Astrocyte (in vitro differentiated cells and primary cell): ENCODE results near the gene FOXP3. TPM values are rescaled to one million over a fixed set of nuclear protein-coding genes. Genes with fewer than 3 reads are reported as not detected.
A peak's percentile ranks its signal among the peaks of the same experiment; 100 is the strongest.

ENCODE experiments used
- DNase-seq: peaks from one replicate; pipeline ENCODE4 v3.0.0-alpha.2; 2010; ENCODE audit warnings: low read depth
- FAIRE-seq: peaks from 2 replicates; lab custom pipeline; 2011; peaks lifted over from hg19 to GRCh38; lab: Jason Lieb, UNC
- H2AFZ ChIP-seq: 2 replicates; pipeline ENCODE4 v1.6.0; 2012; ENCODE audit warnings: low read depth, low read length, inconsistent platforms
- H3K27ac ChIP-seq: 2 replicates; pipeline ENCODE4 v1.5.1; 2011; ENCODE audit warnings: low read depth, low read length, inconsistent platforms
- H3K27me3 ChIP-seq: 2 replicates; pipeline ENCODE4 v1.6.0; 2011; ENCODE audit warnings: low read length, inconsistent platforms; ENCODE audit not compliant: insufficient read depth
- H3K36me3 ChIP-seq: 2 replicates; pipeline ENCODE4 v1.5.1; 2011; ENCODE audit warnings: low read length, inconsistent platforms; ENCODE audit not compliant: insufficient read depth
- H3K4me1 ChIP-seq: 2 replicates; pipeline ENCODE4 v1.5.1; 2011; ENCODE audit warnings: low read length, inconsistent platforms; ENCODE audit not compliant: insufficient read depth
- H3K4me2 ChIP-seq: 2 replicates; pipeline ENCODE4 v1.6.0; 2012; ENCODE audit warnings: low read length, inconsistent platforms
- H3K4me3 ChIP-seq: 2 replicates; pipeline ENCODE4 v1.5.1; 2011; ENCODE audit warnings: low read depth, mild to moderate bottlenecking, low read length, inconsistent platforms; ENCODE audit not compliant: insufficient read depth
- H3K79me2 ChIP-seq: 2 replicates; pipeline ENCODE4 v1.6.0; 2012; ENCODE audit warnings: mild to moderate bottlenecking, low read length, inconsistent platforms; ENCODE audit not compliant: insufficient read depth
- H3K9ac ChIP-seq: 2 replicates; pipeline ENCODE4 v1.6.0; 2012; ENCODE audit warnings: mild to moderate bottlenecking, low read length, inconsistent platforms
- H3K9me3 ChIP-seq: 2 replicates; pipeline ENCODE4 v1.5.1; 2012; ENCODE audit warnings: low read depth, mild to moderate bottlenecking, low read length, inconsistent platforms; ENCODE audit not compliant: insufficient read depth
- H4K20me1 ChIP-seq: 2 replicates; pipeline ENCODE4 v1.6.0; 2012; ENCODE audit warnings: low read length, inconsistent platforms; ENCODE audit not compliant: insufficient read depth
- H3K27ac Mint-ChIP-seq: one replicate; pipeline ENCODE4 v1.8.0; 2021; ENCODE audit warnings: mild to moderate bottlenecking, mixed read lengths; ENCODE audit not compliant: unreplicated experiment
- H3K27me3 Mint-ChIP-seq: one replicate; pipeline ENCODE4 v1.8.0; 2021; ENCODE audit warnings: low read depth, mixed read lengths; ENCODE audit not compliant: unreplicated experiment
- H3K36me3 Mint-ChIP-seq: one replicate; pipeline ENCODE4 v1.8.0; 2021; ENCODE audit warnings: low read depth, mixed read lengths; ENCODE audit not compliant: unreplicated experiment
- H3K4me1 Mint-ChIP-seq: one replicate; pipeline ENCODE4 v1.8.0; 2021; ENCODE audit warnings: low read depth, mixed read lengths; ENCODE audit not compliant: unreplicated experiment
- H3K4me3 Mint-ChIP-seq: one replicate; pipeline ENCODE4 v1.8.0; 2021; ENCODE audit warnings: mild to moderate bottlenecking, moderate library complexity, mixed read lengths; ENCODE audit not compliant: unreplicated experiment
- H3K9me3 Mint-ChIP-seq: one replicate; pipeline ENCODE4 v1.8.0; 2021; ENCODE audit warnings: mild to moderate bottlenecking, mixed read lengths; ENCODE audit not compliant: unreplicated experiment
- EZH2 ChIP-seq: IDR thresholded peaks from 2 replicates; pipeline ENCODE4 v1.6.1; 2012; ENCODE audit warnings: mild to moderate bottlenecking, low read length, inconsistent platforms; ENCODE audit not compliant: insufficient read depth
- total RNA-seq: library from RNA; stranded (reverse); gene quantifications from 2 replicates; pipeline ENCODE4 v1.2.1, GENCODE V29; 2021
- TF ChIP-seq, protein P1 (sequence below): IDR thresholded peaks from 2 replicates; pipeline ENCODE4 v1.5.1; 2011; ENCODE audit warnings: low read depth, mild to moderate bottlenecking, inconsistent platforms, low read length, moderate library complexity; ENCODE audit not compliant: insufficient read depth

FOXP3 gene
- total RNA-seq, 1 donor from 2014 or later: 0.09 TPM

DNA sequence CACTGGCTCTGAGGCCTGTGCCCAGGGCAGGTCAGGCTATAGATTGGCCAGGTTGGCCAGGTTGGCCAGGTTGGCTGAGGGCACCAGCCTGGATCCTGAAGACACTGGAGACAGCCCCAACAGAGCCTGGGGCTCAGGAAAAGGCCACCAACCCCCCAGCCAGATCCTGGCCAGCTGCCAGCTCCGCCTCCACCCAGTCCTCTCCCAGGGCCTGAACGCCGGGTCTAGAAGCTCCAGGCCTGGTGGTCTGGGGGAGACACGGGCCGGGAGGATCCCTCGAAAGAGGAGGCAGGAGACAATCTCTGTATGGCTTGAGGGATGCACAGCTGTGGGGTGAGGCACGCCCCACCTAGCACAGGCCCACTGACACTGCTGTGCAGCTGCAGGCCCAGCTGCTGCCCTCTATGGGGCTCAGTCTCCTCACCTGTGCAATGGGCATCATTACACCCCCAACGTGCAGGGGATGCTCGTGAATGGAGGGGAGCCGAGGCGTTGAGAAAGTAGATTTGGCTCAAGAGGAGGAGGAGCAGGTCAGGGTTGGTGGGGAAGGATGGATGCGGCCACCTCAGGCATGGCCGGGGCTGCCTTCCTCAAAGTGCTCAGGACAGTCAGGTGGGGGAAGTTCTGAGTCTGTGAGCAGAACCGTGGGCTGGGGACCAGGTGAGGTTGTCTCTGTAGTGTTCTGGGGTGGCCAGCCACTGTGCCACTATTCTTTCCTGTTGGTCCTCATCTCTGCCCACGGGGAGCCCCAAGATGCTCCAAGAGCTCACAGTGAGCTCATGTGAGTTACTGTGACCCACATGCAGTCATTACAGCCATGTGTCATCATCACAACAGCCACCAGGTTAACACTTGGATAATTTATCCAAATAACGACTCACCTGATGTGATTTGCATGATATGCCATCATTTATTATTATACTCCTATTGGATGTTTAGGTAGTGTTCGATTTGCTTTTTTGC, 28.2 kb upstream of the FOXP3 start:
- no peak overlapping the region for H3K27ac Mint-ChIP-seq
- H2AFZ ChIP-seq: no peak overlapping the region
- no peak overlapping the region for H3K4me2 ChIP-seq
- no peak overlapping the region for H3K4me3 Mint-ChIP-seq
- no peak overlapping the region for H3K9ac ChIP-seq
- peaks cover 4% of the 10 kb centered on the region for H3K27me3 Mint-ChIP-seq
- no peak for DNase-seq
- H3K4me1 ChIP-seq: no peaks in the 10 kb centered on the region
- H3K36me3 ChIP-seq: no peaks in the 10 kb centered on the region
- TF ChIP-seq, protein P1, sequence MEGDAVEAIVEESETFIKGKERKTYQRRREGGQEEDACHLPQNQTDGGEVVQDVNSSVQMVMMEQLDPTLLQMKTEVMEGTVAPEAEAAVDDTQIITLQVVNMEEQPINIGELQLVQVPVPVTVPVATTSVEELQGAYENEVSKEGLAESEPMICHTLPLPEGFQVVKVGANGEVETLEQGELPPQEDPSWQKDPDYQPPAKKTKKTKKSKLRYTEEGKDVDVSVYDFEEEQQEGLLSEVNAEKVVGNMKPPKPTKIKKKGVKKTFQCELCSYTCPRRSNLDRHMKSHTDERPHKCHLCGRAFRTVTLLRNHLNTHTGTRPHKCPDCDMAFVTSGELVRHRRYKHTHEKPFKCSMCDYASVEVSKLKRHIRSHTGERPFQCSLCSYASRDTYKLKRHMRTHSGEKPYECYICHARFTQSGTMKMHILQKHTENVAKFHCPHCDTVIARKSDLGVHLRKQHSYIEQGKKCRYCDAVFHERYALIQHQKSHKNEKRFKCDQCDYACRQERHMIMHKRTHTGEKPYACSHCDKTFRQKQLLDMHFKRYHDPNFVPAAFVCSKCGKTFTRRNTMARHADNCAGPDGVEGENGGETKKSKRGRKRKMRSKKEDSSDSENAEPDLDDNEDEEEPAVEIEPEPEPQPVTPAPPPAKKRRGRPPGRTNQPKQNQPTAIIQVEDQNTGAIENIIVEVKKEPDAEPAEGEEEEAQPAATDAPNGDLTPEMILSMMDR: no peak
- TF ChIP-seq EZH2: no peak
- H4K20me1 ChIP-seq: no peaks in the 10 kb centered on the region
- H3K9me3 ChIP-seq: no peaks in the 10 kb centered on the region
- H3K79me2 ChIP-seq: no peaks in the 10 kb centered on the region
- H3K9me3 Mint-ChIP-seq: no peaks in the 10 kb centered on the region
- H3K36me3 Mint-ChIP-seq: peaks cover 1% of the 10 kb centered on the region
- FAIRE-seq: no peak
- H3K4me1 Mint-ChIP-seq: no peaks in the 10 kb centered on the region
- H3K27me3 ChIP-seq: no peaks in the 10 kb centered on the region
- H3K27ac ChIP-seq: no peak overlapping the region
- no peak overlapping the region for H3K4me3 ChIP-seq

DNA sequence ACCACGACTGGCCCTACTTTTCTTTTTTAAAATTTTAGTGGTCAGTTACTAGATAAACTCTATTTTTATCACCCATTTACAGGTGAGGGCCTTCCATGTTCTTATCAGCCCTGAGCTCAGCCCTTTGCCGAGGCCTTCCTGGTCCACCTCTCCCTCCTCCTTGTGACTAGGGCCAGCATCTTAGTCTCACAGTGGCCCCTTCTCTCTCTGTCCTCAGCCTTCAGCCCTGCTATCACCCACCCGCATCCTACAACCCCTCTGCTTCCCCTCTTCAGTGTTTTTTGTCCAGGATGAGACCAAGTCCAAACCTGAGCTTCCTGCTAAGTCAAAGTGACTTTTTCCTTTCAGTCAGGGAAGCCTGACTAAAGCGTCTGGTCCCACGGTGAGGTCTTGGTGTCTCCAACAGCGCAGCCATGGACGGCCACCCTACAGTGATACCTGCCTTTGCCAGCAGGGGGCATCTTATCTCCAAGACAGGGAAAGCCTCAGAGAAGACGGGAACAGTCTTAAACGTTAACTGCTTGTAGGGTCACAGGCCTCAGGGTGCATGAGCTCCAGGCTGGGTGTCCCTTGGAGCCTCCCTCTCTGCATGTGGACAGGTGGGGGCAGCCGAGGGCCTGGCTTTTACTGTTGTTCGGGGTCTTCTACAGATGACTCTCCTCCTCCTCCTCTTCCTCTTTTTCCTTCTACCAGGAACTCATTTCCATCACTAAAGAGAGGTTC, 27.3 kb upstream of the FOXP3 start:
- H3K4me1 Mint-ChIP-seq: no peaks in the 10 kb centered on the region
- no peak overlapping the region for H3K27ac ChIP-seq
- no peaks in the 10 kb centered on the region for H4K20me1 ChIP-seq
- H3K27me3 ChIP-seq: no peaks in the 10 kb centered on the region
- no peak overlapping the region for H2AFZ ChIP-seq
- H3K9me3 ChIP-seq: no peaks in the 10 kb centered on the region
- H3K36me3 Mint-ChIP-seq: peaks cover under 1% of the 10 kb centered on the region
- no peak overlapping the region for H3K4me3 Mint-ChIP-seq
- no peak overlapping the region for H3K4me3 ChIP-seq
- no peak for TF ChIP-seq EZH2
- TF ChIP-seq, protein P1: peak; percentile 41
- no peaks in the 10 kb centered on the region for H3K9me3 Mint-ChIP-seq
- H3K79me2 ChIP-seq: no peaks in the 10 kb centered on the region
- peaks cover 4% of the 10 kb centered on the region for H3K27me3 Mint-ChIP-seq
- no peak overlapping the region for H3K4me2 ChIP-seq
- H3K36me3 ChIP-seq: no peaks in the 10 kb centered on the region
- FAIRE-seq: no peak
- no peak overlapping the region for H3K9ac ChIP-seq
- no peak overlapping the region for H3K27ac Mint-ChIP-seq
- DNase-seq: peak; percentile 16
- no peaks in the 10 kb centered on the region for H3K4me1 ChIP-seq
